Suprapubic skin (tissue), 4 donors: ENCODE data around the gene ARHGEF39. TPM values are rescaled to one million over a fixed set of nuclear protein-coding genes. Genes with fewer than 3 reads are reported as not detected.

Experiments
- DNase-seq, 2 donors: peaks; one replicate each; pipeline ENCODE4 v3.0.0-alpha.2; 2019; ENCODE audit warnings: low spot score in 2 of 2
- H3K27ac ChIP-seq: fragments of 200-600 bp; sonication (generic); one replicate; pipeline ENCODE4 v1.5.1; 2019
- H3K27me3 ChIP-seq: fragments of 200-600 bp; sonication (generic); one replicate; pipeline ENCODE4 v1.5.1; 2019
- H3K36me3 ChIP-seq: fragments of 200-600 bp; sonication (generic); one replicate; pipeline ENCODE4 v1.5.1; 2019
- H3K4me1 ChIP-seq: fragments of 200-600 bp; sonication (generic); one replicate; pipeline ENCODE4 v1.5.1; 2019
- H3K4me3 ChIP-seq: fragments of 200-600 bp; sonication (generic); one replicate; pipeline ENCODE4 v1.5.1; 2019; ENCODE audit warnings: mild to moderate bottlenecking
- H3K9me3 ChIP-seq: fragments of 200-600 bp; sonication (generic); one replicate; pipeline ENCODE4 v1.5.1; 2019
- CTCF ChIP-seq, 2 donors: fragments of 200-600 bp in 1 of 2; fragments of 450-650 bp in 1 of 2; sonication (generic) in 1 of 2; IDR thresholded peaks; one replicate each; pipeline ENCODE4 v1.5.1; 2016 to 2019; ENCODE audit warnings: antibody characterized with exemption in 2 of 2, mild to moderate bottlenecking in 1 of 2, moderate library complexity in 1 of 2
- EP300 ChIP-seq: sonication (generic); formaldehyde crosslinking; IDR thresholded peaks from one replicate; pipeline ENCODE4 v1.6.1; 2017; ENCODE audit warnings: antibody characterized with exemption
- POLR2A ChIP-seq, 2 donors: fragments of 450-650 bp; IDR thresholded peaks; one replicate each; pipeline ENCODE4 v1.6.1; 2017; ENCODE audit warnings: antibody characterized with exemption in 2 of 2, mild to moderate bottlenecking in 2 of 2, moderate library complexity in 2 of 2
- POLR2AphosphoS5 ChIP-seq, 3 donors: sonication (generic); formaldehyde crosslinking; IDR thresholded peaks; one replicate each; pipeline ENCODE4 v1.6.1; 2017; ENCODE audit warnings: antibody characterized with exemption in 3 of 3
- WGBS: methylation state at CpG from one replicate; pipeline ENCODE4 v1.1.5; 2018; 5-methylcytosine and 5-hydroxymethylcytosine counted together
- total RNA-seq, 4 donors: library from RNA; depleted of rRNA; stranded (reverse); fragments of >200 nt; gene quantifications; one replicate each; pipeline ENCODE4 v1.1.0, GENCODE V29; 2016

The ARHGEF39 gene
- 10 to 100 TPM in 1 of 4 donors, 1 to 10 TPM in 1, under 1 TPM in 2; 0.34 to 11.3 (median 1.9) TPM for total RNA-seq

GRCh38 chr9:35664531-35665470 is at the start of gene ARHGEF39:
Gene ARHGEF39, minus strand, starts transcription at chr9:35665195. Its CDS starts 26 bp downstream, at chr9:35665169.
- H3K4me1 ChIP-seq: peaks cover 35% of the 10 kb centered on the region
- DNase-seq: peak in 1 of 2 donors; percentile 84

GRCh38 chr9:35714123-35714522 is 49.1 kb upstream of the ARHGEF39 start:
- no peak for TF ChIP-seq POLR2AphosphoS5 (IDR thresholded peaks at IDR 0.05)
- TF ChIP-seq POLR2A (IDR thresholded peaks at IDR 0.05): no peak
- no peak overlapping the region for H3K4me3 ChIP-seq
- H3K27me3 ChIP-seq: no peaks in the 10 kb centered on the region
- DNase-seq: no peak
- 97% methylated on average over 5 of the region's 6 CpGs for WGBS
- no peaks in the 10 kb centered on the region for H3K9me3 ChIP-seq
- H3K27ac ChIP-seq: no peak overlapping the region
- H3K36me3 ChIP-seq: peaks cover 98% of the 10 kb centered on the region
- no peaks in the 10 kb centered on the region for H3K4me1 ChIP-seq

More at GRCh38 chr9:35664531-35665470, at the start of gene ARHGEF39:
- Histone ChIP-seq H3K9me3 (no peaks in the 10 kb centered on the region), H3K27me3 (no peaks in the 10 kb centered on the region), H3K36me3 (peaks cover 4% of the 10 kb centered on the region), H3K27ac (peak within 1 kb of the TSS; percentile 32), H3K4me3 (peak within 1 kb of the TSS; percentile 58)
- WGBS: 16% methylated on average over 18 of the region's 58 CpGs
- TF ChIP-seq POLR2AphosphoS5 (IDR thresholded peaks at IDR 0.05) (no peak), POLR2A (IDR thresholded peaks at IDR 0.05) (no peak), CTCF (IDR thresholded peaks at IDR 0.05) (no peak), EP300 (no peak)

- Histone ChIP-seq H3K4me1 (no peaks in the 10 kb centered on the region), H3K27ac (no peak overlapping the region), H3K36me3 (peaks cover 98% of the 10 kb centered on the region), H3K4me3 (no peak overlapping the region), H3K27me3 (no peaks in the 10 kb centered on the region), H3K9me3 (no peaks in the 10 kb centered on the region)
- 94% methylated on average over 3 of the region's 3 CpGs for WGBS
- no peak for TF ChIP-seq CTCF (IDR thresholded peaks at IDR 0.05)
- TF ChIP-seq EP300: no peak
- TF ChIP-seq POLR2A (IDR thresholded peaks at IDR 0.05): no peak
- TF ChIP-seq POLR2AphosphoS5 (IDR thresholded peaks at IDR 0.05): no peak
- DNase-seq: no peak
Observed at GRCh38 chr9:35713578-35713977, 48.6 kb upstream of the ARHGEF39 start.

DNA sequence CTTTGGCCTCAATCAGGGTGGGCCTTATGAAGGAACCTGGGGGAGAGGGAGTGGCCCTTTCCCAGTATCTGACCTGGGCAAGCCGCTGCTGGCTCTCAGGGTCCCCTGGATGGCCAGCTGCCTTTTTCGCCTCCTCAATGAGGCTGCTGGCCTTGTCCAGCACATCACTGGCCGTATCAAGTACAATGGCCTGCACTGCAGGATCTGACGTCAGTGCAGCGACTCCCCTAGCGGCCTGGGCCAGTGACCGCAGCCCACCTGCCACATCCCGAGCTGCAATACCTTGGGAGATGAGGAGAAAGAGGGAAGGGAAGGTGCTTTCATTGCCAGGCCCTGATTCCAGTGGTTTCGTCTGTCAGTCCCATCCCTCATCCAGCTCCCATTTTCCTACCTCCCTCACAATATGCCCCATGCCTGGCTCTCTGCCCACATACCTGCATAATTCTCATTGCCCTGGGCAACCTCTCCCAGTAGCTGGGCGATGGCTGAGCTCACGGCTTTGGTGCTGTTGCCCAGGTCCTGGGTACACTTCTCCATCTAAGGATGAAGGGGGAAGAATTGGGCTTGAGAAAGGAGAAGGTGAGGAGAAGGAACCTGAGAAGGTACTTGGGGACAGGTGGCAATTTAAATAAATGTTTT is 47.9 kb upstream of the ARHGEF39 start:
- H3K9me3 ChIP-seq: no peaks in the 10 kb centered on the region
- H3K36me3 ChIP-seq: peaks cover 98% of the 10 kb centered on the region
- DNase-seq: no peak
- no peaks in the 10 kb centered on the region for H3K27me3 ChIP-seq
- H3K27ac ChIP-seq: no peak overlapping the region
- H3K4me1 ChIP-seq: no peaks in the 10 kb centered on the region
- no peak for TF ChIP-seq POLR2AphosphoS5 (IDR thresholded peaks at IDR 0.05)
- TF ChIP-seq CTCF (IDR thresholded peaks at IDR 0.05): no peak
- no peak for TF ChIP-seq POLR2A (IDR thresholded peaks at IDR 0.05)
- no peak for TF ChIP-seq EP300
- WGBS: 63% methylated on average over 7 of the region's 11 CpGs
- H3K4me3 ChIP-seq: no peak overlapping the region

- no peak for DNase-seq
- TF ChIP-seq POLR2AphosphoS5 (IDR thresholded peaks at IDR 0.05) (no peak), POLR2A (IDR thresholded peaks at IDR 0.05) (no peak), EP300 (no peak), CTCF (IDR thresholded peaks at IDR 0.05) (no peak)
- Histone ChIP-seq H3K9me3 (no peaks in the 10 kb centered on the region), H3K4me1 (no peaks in the 10 kb centered on the region), H3K27me3 (no peaks in the 10 kb centered on the region), H3K27ac (no peak overlapping the region), H3K4me3 (no peak overlapping the region), H3K36me3 (peaks cover 98% of the 10 kb centered on the region)
- WGBS: 78% methylated on average over 20 of the region's 21 CpGs
Observed at GRCh38 chr9:35711501-35712428, 46.8 kb upstream of the ARHGEF39 start.
